HS-5 (cell line): ENCODE measurements around the gene ERN2.
A peak's percentile ranks its signal among the peaks of the same experiment; 100 is the strongest.

Source experiments
- DNase-seq: peaks from one replicate; pipeline ENCODE4 v3.0.0-alpha.2; 2012; ENCODE audit warnings: low read depth

ERN2 gene

GRCh38 chr16:23687034-23687808 is 25.8 kb downstream of the ERN2 start:
- no peak for DNase-seq

GRCh38 chr16:23683487-23683886 is 29.5 kb downstream of the ERN2 start:
- no peak for DNase-seq

- DNase-seq: no peak
Measured at GRCh38 chr16:23682181-23682580, 30.8 kb downstream of the ERN2 start.

GRCh38 chr16:23679986-23680336 is 33.1 kb downstream of the ERN2 start:
- no peak for DNase-seq

- peak; percentile 30 for DNase-seq
Measured at GRCh38 chr16:23679274-23679985, 33.6 kb downstream of the ERN2 start.

GRCh38 chr16:23678430-23679273 is 34.4 kb downstream of the ERN2 start, which contains the start of gene PLK1:
TSS of gene PLK1 (plus strand) at chr16:23678889. CDS start at chr16:23678933, 44 bp downstream.
- DNase-seq: peak; percentile 68

GRCh38 chr16:23676924-23677480 is 36.0 kb downstream of the ERN2 start:
- DNase-seq: peak; percentile 20

GRCh38 chr16:23673971-23674614 is 38.9 kb downstream of the ERN2 start:
- no peak for DNase-seq

GRCh38 chr16:23670137-23670776 is 42.8 kb downstream of the ERN2 start:
- peak; percentile 74 for DNase-seq

GRCh38 chr16:23668873-23669272 is 44.1 kb downstream of the ERN2 start:
- no peak for DNase-seq

- DNase-seq: no peak
Measured at GRCh38 chr16:23668225-23668624, 44.8 kb downstream of the ERN2 start.

GRCh38 chr16:23667355-23667659 is 45.7 kb downstream of the ERN2 start:
- no peak for DNase-seq

- no peak for DNase-seq
Measured at GRCh38 chr16:23666571-23667354, 46.3 kb downstream of the ERN2 start.

- no peak for DNase-seq
Measured at GRCh38 chr16:23663918-23664317, 49.1 kb downstream of the ERN2 start.

- no peak for DNase-seq
Measured at GRCh38 chr16:23651943-23652468, 61.0 kb downstream of the ERN2 start.

- no peak for DNase-seq
Measured at GRCh38 chr16:23650674-23651416, 62.2 kb downstream of the ERN2 start.

GRCh38 chr16:23642246-23642774 is 70.7 kb downstream of the ERN2 start:
- DNase-seq: no peak

- DNase-seq: peak; percentile 73
Measured at GRCh38 chr16:23640931-23641765, 71.9 kb downstream of the ERN2 start, which contains the start of the genes DCTN5 and PALB2. TSS of gene DCTN5 (plus strand) at chr16:23641466. CDS start at chr16:23641543, 77 bp downstream. TSS of gene PALB2 (minus strand) at chr16:23641310. CDS start at chr16:23641157, 153 bp downstream.
